Measurements from ENCODE around the gene PLCH2.

DNA sequence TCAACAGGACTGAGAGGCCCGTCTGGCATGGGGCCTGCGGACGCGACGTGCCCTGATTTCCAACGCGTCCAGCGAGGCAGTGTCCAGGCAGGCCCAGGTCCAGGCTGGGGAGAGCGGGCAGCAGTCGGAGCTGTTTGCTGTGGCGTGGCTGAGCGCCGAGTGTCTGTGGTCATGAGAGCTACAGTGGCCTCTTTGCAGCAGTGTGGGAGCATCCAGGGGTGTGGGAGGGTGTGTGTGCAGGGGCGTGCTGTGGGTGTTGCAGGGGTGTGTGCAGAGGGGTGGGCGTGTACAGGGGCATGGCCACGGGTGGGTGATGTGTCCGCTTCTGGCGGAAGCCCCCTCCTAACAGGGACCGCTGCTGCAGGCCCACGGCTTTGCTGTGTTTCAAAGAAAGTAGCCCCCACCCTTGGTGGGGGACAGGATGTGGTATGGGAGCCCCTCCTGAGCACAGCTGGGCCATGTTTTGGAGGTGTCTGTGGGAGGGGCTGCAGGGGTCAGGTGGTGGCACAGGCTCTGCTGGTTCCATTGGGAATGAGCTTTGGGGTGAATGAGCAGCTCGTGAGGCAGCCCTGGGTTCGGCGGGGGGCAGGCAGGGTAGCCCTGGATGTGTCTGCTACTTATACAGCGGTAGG lies 17.7 kb downstream of the PLCH2 start:
- TF ChIP-seq, protein P1, sequence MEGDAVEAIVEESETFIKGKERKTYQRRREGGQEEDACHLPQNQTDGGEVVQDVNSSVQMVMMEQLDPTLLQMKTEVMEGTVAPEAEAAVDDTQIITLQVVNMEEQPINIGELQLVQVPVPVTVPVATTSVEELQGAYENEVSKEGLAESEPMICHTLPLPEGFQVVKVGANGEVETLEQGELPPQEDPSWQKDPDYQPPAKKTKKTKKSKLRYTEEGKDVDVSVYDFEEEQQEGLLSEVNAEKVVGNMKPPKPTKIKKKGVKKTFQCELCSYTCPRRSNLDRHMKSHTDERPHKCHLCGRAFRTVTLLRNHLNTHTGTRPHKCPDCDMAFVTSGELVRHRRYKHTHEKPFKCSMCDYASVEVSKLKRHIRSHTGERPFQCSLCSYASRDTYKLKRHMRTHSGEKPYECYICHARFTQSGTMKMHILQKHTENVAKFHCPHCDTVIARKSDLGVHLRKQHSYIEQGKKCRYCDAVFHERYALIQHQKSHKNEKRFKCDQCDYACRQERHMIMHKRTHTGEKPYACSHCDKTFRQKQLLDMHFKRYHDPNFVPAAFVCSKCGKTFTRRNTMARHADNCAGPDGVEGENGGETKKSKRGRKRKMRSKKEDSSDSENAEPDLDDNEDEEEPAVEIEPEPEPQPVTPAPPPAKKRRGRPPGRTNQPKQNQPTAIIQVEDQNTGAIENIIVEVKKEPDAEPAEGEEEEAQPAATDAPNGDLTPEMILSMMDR (IDR thresholded peaks at IDR 0.05): no peak
- no peak for TF ChIP-seq POLR2A (IDR thresholded peaks at IDR 0.05)
